Stimulated activated naive B cell treated with anti-CD40 and anti-IgM and Interleukin-4, amounts not matched to agents 10 μg/mL and 1 μg/mL and 100 μg/mL, for 72 hours (primary cell): Measurements from ENCODE around the gene RNASE13.
A peak's percentile ranks its signal among the peaks of the same experiment; 100 is the strongest.

Experiments
- ATAC-seq, 2 donors: fragments of 150-1000 bp; cut with Tn5 transposase; replicated peaks; 2 replicates each; pipeline ENCODE4 v1.10.0; 2021; ENCODE audit warnings: moderate library complexity in 1 of 2
- DNase-seq: peaks from one replicate; pipeline ENCODE4 v3.0.0; 2021
- H3K27ac Mint-ChIP-seq: one replicate; pipeline ENCODE4 v1.8.0; 2022; ENCODE audit warnings: mild to moderate bottlenecking, mixed read lengths
- H3K27me3 Mint-ChIP-seq, 2 donors: one replicate each; pipeline ENCODE4 v1.8.0; 2022; ENCODE audit warnings: mixed read lengths in 2 of 2
- H3K36me3 Mint-ChIP-seq, 2 donors: one replicate each; pipeline ENCODE4 v1.8.0; 2022; ENCODE audit warnings: mixed read lengths in 2 of 2, mild to moderate bottlenecking in 1 of 2
- H3K4me1 Mint-ChIP-seq, 2 donors: one replicate each; pipeline ENCODE4 v1.8.0; 2022; ENCODE audit warnings: mixed read lengths in 2 of 2, mild to moderate bottlenecking in 1 of 2
- H3K4me3 Mint-ChIP-seq, 2 donors: one replicate each; pipeline ENCODE4 v1.8.0; 2022; ENCODE audit warnings: mild to moderate bottlenecking in 2 of 2, mixed read lengths in 2 of 2, moderate library complexity in 1 of 2
- H3K9me3 Mint-ChIP-seq, 2 donors: one replicate each; pipeline ENCODE4 v1.8.0; 2022; ENCODE audit warnings: mixed read lengths in 2 of 2, mild to moderate bottlenecking in 1 of 2

RNASE13 gene

GRCh38 chr14:21057803-21058675, 23.4 kb upstream of the RNASE13 start, which contains the start of gene RNASE8:
RNASE8 (plus strand) TSS chr14:21057822; CDS start chr14:21057893, 71 bp downstream.
- Mint-ChIP-seq H3K27me3 (peaks cover 21 to 22% of the 10 kb centered on the region in 2 donors), H3K9me3 (no peaks in the 10 kb centered on the region), H3K4me1 (no peaks in the 10 kb centered on the region), H3K36me3 (no peaks in the 10 kb centered on the region), H3K4me3 (no peak within 1 kb of the TSS), H3K27ac (no peak within 1 kb of the TSS)
- peak in 1 of 2 donors; percentile 45 for ATAC-seq
- no peak for DNase-seq

DNA sequence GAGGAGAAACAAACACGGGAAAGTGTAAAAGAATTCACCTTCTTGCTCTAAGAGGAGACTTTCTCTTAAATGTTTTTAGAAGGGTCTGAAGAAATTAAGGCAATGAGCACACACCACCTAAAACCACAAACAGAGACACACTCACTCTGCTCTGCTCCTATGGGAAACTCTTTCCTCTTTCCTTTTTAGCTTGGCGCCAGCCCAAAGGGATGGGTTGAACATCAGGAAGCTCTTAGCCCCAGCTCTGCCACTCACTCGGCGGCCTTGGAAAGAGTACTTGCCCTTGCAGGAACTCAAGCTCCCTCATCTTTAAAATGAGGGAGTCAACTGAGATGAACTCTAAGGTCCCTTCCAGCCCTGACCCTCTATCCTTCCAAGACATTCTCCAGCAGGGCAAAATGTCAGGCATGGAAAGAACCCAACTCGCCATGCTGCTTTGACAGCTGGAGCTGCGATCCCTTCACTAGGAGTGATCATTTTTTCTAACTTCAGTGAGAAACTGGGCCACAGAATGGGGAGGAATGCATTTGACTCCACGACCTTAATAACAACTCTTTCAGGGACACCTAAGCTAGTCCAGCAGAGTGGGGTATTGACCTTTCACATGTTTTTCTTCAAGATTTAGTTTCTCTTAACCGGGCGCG, 22.0 kb upstream of the RNASE13 start:
- Mint-ChIP-seq H3K9me3 (no peaks in the 10 kb centered on the region), H3K27me3 (peaks cover 20 to 21% of the 10 kb centered on the region in 2 donors), H3K27ac (no peak overlapping the region), H3K4me1 (no peaks in the 10 kb centered on the region), H3K36me3 (no peaks in the 10 kb centered on the region), H3K4me3 (no peak overlapping the region)
- ATAC-seq (no peak), DNase-seq (no peak)

- Mint-ChIP-seq H3K27ac (no peak overlapping the region), H3K36me3 (no peaks in the 10 kb centered on the region), H3K27me3 (peaks cover 13 to 19% of the 10 kb centered on the region in 2 donors), H3K9me3 (no peaks in the 10 kb centered on the region), H3K4me1 (no peaks in the 10 kb centered on the region), H3K4me3 (no peak overlapping the region)
- ATAC-seq, result no peak
- DNase-seq, result no peak
These were observed 21.0 kb upstream of the RNASE13 start for GRCh38 chr14:21055432-21056117.

DNA sequence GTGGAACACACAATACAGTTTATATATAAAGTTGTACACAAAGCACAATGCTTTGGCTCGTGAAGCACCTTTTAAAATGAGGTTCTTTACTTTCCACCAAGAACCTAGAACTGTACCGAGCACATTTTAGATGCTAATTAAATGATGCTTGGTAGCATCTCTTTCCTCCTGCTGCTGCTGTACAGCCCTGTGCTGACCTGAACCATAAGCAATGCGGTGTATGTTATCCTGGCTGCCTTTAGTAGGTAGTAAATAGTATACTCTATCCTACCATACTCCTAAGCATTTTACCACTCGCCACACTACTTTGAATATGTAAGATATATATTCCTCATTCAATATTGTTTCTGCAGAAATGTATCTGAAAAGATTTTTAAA, 20.1 kb upstream of the RNASE13 start:
- no peak for ATAC-seq
- no peaks in the 10 kb centered on the region for H3K36me3 Mint-ChIP-seq
- H3K9me3 Mint-ChIP-seq, result no peaks in the 10 kb centered on the region

DNA sequence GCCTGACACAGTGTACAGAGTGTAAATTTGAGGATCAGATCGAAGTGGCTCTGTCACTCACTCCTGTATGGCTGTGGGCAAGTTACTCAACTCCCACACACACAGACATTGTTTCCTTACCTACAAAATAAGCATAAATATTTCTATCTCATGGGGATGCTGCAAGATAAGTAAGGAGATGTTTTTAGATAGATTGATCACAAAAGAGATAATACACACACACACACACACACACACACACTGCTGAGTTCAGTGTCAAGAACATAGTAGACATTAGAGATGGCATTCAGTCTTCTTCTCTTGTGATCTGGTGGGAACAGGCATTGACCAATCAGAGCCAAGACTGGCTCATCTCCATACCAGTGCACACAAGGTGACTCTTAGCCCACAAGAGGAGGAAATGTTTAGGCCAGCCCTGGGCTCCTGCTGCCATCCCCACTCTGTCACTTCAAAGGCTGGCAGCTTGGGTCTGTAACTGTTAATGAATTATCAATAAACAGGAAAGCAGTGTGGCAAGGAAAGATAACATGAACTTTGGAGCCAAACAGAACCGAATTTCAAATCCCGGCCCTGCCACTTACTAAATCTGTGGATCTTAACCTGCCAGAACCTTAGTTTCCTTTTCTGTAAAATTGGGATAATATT, 19.6 kb upstream of the RNASE13 start:
- H3K4me3 Mint-ChIP-seq, result no peak overlapping the region
- H3K27me3 Mint-ChIP-seq, result peaks cover 0 to 9% of the 10 kb centered on the region in 2 donors
- DNase-seq, result no peak
- H3K4me1 Mint-ChIP-seq, result no peaks in the 10 kb centered on the region
- no peaks in the 10 kb centered on the region for H3K36me3 Mint-ChIP-seq
- ATAC-seq, result no peak
- no peaks in the 10 kb centered on the region for H3K9me3 Mint-ChIP-seq
- H3K27ac Mint-ChIP-seq, result no peak overlapping the region

More for the DNA sequence above, 20.1 kb upstream of the RNASE13 start:
- no peak overlapping the region for H3K4me3 Mint-ChIP-seq
- H3K4me1 Mint-ChIP-seq, result no peaks in the 10 kb centered on the region
- no peak for DNase-seq
- H3K27ac Mint-ChIP-seq, result no peak overlapping the region
- peaks cover 5 to 11% of the 10 kb centered on the region in 2 donors for H3K27me3 Mint-ChIP-seq

DNA sequence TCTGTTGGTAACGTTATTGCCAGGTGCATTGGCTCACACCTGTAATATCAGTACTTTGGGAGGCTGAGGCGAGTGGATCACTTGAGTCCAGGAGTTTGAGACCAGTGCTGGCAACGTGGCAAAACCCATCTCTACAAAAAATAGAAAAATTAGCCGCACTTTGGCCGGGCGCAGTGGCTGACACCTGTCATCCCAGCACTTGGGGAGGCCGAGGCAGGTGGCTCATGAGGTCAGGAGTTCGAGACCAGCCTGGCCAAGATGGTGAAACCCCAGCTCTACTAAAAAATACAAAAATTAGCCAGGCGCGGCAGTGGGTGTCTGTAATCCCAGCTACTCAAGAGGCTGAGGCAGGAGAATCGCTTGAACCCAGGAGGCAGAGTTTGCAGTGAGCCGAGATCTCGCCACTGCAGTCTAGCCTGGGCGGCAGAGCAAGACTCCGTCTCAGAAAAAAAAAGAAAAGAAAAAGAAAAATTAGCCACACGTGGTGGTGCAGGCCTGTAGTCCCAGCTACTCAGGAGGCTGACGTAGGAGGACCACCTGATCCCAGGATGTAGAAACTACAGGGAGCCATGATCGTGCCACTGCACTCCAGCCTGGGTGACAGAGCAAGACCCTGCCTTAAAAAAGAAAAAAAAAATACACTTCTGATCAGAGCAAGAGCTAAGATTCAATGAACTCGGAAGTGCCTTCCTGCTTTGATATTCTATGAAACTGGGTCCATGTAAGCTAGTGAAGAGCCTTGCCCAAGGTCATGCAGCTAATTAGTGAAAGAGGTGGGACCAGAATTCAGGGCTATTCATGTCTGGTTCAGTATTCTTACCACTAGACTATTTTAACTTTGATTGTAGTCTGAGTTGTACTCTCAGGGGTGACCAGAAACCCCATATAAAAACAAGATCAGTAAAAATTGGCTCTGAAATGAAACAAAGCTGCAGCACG, 18.8 kb upstream of the RNASE13 start:
- no peak overlapping the region for H3K4me3 Mint-ChIP-seq
- H3K36me3 Mint-ChIP-seq, result no peaks in the 10 kb centered on the region
- H3K4me1 Mint-ChIP-seq, result no peaks in the 10 kb centered on the region
- peaks cover 0 to 12% of the 10 kb centered on the region in 2 donors for H3K27me3 Mint-ChIP-seq
- H3K27ac Mint-ChIP-seq, result no peak overlapping the region
- DNase-seq (no peak), ATAC-seq (no peak)
- H3K9me3 Mint-ChIP-seq, result no peaks in the 10 kb centered on the region

DNA sequence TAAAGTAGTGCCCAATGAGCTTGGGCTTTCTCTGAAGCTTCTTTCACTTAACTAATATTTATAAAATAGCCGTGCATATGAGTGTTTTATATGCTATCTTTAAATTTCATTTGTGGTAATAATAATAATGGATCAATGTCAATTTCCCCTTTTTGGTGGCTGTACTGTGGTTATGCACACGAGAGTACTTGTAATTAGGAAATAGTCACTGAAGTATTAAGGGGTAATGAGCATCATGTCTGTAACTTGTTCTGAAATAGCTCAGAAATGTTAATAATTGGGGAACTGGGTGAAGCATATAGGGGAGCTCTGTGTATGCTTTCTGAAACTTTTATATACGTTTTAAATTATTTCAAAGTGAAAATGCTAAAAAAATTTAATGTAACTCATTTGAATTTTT, 16.0 kb upstream of the RNASE13 start:
- DNase-seq (no peak), ATAC-seq (peak in 1 of 2 donors; percentile 41)
- Mint-ChIP-seq H3K4me1 (no peaks in the 10 kb centered on the region), H3K36me3 (no peaks in the 10 kb centered on the region), H3K27ac (no peak overlapping the region), H3K27me3 (peaks cover 6 to 8% of the 10 kb centered on the region in 2 donors), H3K4me3 (no peak overlapping the region), H3K9me3 (no peaks in the 10 kb centered on the region)

DNA sequence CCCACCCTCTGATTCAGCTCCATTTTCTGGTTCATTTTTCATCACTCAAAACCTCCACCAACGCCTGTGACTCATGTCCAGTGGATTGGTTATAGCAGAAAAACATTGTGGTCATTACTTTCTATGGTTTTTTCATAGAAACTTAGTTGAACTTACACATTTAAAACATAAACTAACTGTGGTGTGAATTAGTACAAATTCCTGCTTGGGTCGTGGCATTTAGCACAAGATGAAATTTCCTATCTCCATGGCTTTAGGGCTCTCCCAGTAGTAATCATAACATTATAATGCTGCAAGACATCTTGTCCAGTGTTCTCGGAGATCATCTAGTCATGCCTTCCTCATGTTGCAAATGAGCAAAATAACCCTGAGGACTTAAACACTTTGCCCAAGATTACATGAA, 14.7 kb upstream of the RNASE13 start:
- no peaks in the 10 kb centered on the region for H3K36me3 Mint-ChIP-seq
- H3K27me3 Mint-ChIP-seq, result peaks cover 16% of the 10 kb centered on the region in 2 donors
- no peak overlapping the region for H3K27ac Mint-ChIP-seq

GRCh38 chr14:21048638-21049037, 14.0 kb upstream of the RNASE13 start:
- no peaks in the 10 kb centered on the region for H3K4me1 Mint-ChIP-seq
- H3K9me3 Mint-ChIP-seq, result no peaks in the 10 kb centered on the region
- peaks cover 18 to 20% of the 10 kb centered on the region in 2 donors for H3K27me3 Mint-ChIP-seq
- ATAC-seq, result no peak
- DNase-seq, result no peak
- H3K27ac Mint-ChIP-seq, result no peak overlapping the region
- no peak overlapping the region for H3K4me3 Mint-ChIP-seq
- no peaks in the 10 kb centered on the region for H3K36me3 Mint-ChIP-seq

More for the DNA sequence above, 14.7 kb upstream of the RNASE13 start:
- ATAC-seq (no peak), DNase-seq (no peak)
- Mint-ChIP-seq H3K9me3 (no peaks in the 10 kb centered on the region), H3K4me3 (no peak overlapping the region), H3K4me1 (no peaks in the 10 kb centered on the region)

DNA sequence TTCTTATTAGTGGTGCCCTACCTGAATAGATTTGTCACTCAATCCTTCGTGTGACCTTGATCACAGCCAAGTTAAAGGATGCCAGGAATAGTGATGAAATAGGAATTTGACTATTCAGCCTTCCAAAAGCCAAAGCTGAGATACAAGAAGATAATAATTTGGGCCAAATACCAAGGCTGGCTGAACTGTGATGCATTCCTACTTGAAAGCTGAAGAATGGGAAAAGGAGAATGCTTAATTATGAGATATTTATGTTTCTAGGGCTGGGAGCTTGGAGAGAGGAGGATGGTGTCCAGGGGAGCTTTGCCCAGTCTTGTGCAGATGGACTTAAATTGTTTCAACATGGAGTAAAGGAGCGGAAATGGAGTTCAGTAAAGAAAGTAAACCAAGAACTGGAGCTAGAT, 12.8 kb upstream of the RNASE13 start:
- Mint-ChIP-seq H3K27me3 (peaks cover 26 to 32% of the 10 kb centered on the region in 2 donors), H3K27ac (no peak overlapping the region), H3K4me3 (no peak overlapping the region), H3K36me3 (no peaks in the 10 kb centered on the region), H3K4me1 (no peaks in the 10 kb centered on the region), H3K9me3 (no peaks in the 10 kb centered on the region)
- DNase-seq (no peak), ATAC-seq (no peak)

DNA sequence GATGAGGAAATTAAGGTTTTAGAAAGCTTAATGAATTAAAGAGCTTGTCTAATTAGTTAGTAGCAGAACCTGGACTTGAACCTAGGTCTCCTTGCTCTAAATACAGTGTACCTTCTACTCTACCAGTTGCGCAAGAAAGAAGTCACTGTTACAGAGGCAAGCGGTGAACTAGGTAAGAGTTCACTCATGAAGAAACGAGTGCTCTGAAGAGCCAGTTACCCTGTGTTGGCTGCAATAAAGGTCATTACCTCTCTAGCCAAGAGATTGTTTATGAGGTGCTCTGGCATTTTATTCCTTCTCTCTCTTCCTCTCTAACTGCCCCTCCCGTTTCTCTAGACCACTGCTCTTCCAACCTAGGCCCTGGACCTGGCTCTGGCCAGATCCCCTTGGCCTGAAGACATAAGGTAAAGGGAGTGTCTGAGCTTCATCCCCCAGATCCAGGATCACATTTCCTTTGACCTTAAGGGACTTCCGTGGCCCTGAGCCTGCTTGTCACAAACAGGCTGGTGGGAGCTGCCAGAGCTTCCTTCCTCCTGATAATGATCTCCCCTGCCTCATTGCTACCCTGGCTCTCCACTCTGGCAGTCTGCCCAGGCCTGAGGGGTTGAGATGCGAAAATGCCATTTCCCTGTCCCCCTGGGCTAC, 9.5 kb upstream of the RNASE13 start:
- peak overlapping the region; percentile 21 for H3K27ac Mint-ChIP-seq
- ATAC-seq, result no peak
- no peak for DNase-seq
- H3K9me3 Mint-ChIP-seq, result no peaks in the 10 kb centered on the region
- H3K4me1 Mint-ChIP-seq, result no peaks in the 10 kb centered on the region
- H3K36me3 Mint-ChIP-seq, result no peaks in the 10 kb centered on the region
- H3K4me3 Mint-ChIP-seq, result no peak overlapping the region
- peaks cover 31 to 42% of the 10 kb centered on the region in 2 donors for H3K27me3 Mint-ChIP-seq

DNA sequence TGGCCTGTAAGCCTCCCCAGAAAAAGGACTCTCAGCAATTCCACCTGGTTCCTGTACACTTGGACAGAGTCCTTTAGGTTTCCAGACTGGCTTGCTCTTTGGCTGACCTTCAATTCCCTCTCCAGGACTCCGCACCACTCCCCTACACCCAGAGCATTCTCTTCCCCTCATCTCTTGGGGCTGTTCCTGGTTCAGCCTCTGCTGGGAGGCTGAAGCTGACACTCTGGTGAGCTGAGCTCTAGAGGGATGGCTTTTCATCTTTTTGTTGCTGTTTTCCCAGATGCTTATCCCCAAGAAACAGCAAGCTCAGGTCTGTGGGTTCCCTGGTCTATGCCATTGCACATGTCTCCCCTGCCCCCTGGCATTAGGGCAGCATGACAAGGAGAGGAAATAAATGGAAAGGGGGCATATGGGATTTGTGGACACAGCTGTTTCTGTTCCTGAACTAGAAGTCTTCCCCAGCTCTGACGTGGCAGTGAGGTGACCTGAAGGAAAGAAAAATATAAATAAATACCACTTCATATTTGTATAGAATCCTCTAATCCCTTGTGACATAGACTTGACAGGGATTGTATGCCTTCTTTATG, 8.9 kb upstream of the RNASE13 start:
- ATAC-seq (no peak), DNase-seq (no peak)
- H3K9me3 Mint-ChIP-seq, result no peaks in the 10 kb centered on the region
- no peak overlapping the region for H3K27ac Mint-ChIP-seq
- no peaks in the 10 kb centered on the region for H3K4me1 Mint-ChIP-seq
- H3K4me3 Mint-ChIP-seq, result no peak overlapping the region
- no peaks in the 10 kb centered on the region for H3K36me3 Mint-ChIP-seq
- peaks cover 27 to 42% of the 10 kb centered on the region in 2 donors for H3K27me3 Mint-ChIP-seq

DNA sequence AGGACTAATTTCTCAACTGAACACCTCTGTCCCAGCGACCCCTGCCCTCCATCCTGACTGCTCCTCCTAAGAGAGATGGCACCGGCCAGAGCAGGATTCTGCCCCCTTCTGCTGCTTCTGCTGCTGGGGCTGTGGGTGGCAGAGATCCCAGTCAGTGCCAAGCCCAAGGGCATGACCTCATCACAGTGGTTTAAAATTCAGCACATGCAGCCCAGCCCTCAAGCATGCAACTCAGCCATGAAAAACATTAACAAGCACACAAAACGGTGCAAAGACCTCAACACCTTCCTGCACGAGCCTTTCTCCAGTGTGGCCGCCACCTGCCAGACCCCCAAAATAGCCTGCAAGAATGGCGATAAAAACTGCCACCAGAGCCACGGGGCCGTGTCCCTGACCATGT, 8.3 kb upstream of the RNASE13 start:
- peaks cover 32 to 42% of the 10 kb centered on the region in 2 donors for H3K27me3 Mint-ChIP-seq
- no peak overlapping the region for H3K4me3 Mint-ChIP-seq
- ATAC-seq (no peak), DNase-seq (no peak)
- H3K36me3 Mint-ChIP-seq, result no peaks in the 10 kb centered on the region
- no peaks in the 10 kb centered on the region for H3K4me1 Mint-ChIP-seq
- no peaks in the 10 kb centered on the region for H3K9me3 Mint-ChIP-seq
- H3K27ac Mint-ChIP-seq, result no peak overlapping the region
